HS-27A (cell line): ENCODE results near the gene FOXO1.

Source experiments
- DNase-seq: peaks from one replicate; pipeline ENCODE4 v3.0.0-alpha.2; 2012; ENCODE audit warnings: low read depth, missing footprints

The FOXO1 gene

GRCh38 chr13:40540328-40541044 is 126.0 kb downstream of the FOXO1 start:
- DNase-seq = peak; percentile 77

- no peak for DNase-seq
Measured at GRCh38 chr13:40539576-40540327, 126.7 kb downstream of the FOXO1 start.

GRCh38 chr13:40537146-40537895 is 129.1 kb downstream of the FOXO1 start:
- DNase-seq = no peak

- no peak for DNase-seq
Measured at GRCh38 chr13:40536443-40537113, 129.9 kb downstream of the FOXO1 start.

GRCh38 chr13:40535345-40535836 is 131.1 kb downstream of the FOXO1 start:
- DNase-seq = no peak

GRCh38 chr13:40534456-40534855 is 132.0 kb downstream of the FOXO1 start:
- no peak for DNase-seq

- DNase-seq = no peak
Measured at GRCh38 chr13:40533072-40533471, 133.4 kb downstream of the FOXO1 start.

GRCh38 chr13:40530961-40531360 is 135.5 kb downstream of the FOXO1 start:
- no peak for DNase-seq

- no peak for DNase-seq
Measured at GRCh38 chr13:40528881-40529280, 137.6 kb downstream of the FOXO1 start.

GRCh38 chr13:40527914-40528313 is 138.5 kb downstream of the FOXO1 start:
- DNase-seq = no peak

- no peak for DNase-seq
Measured at GRCh38 chr13:40522282-40522681, 144.2 kb downstream of the FOXO1 start.

- DNase-seq = no peak
Measured at GRCh38 chr13:40520916-40521315, 145.5 kb downstream of the FOXO1 start.

- DNase-seq = no peak
Measured at GRCh38 chr13:40519637-40520036, 146.8 kb downstream of the FOXO1 start.

GRCh38 chr13:40518481-40518882 is 148.0 kb downstream of the FOXO1 start:
- DNase-seq = no peak

GRCh38 chr13:40517486-40518480 is 148.7 kb downstream of the FOXO1 start:
- no peak for DNase-seq

GRCh38 chr13:40515702-40516101 is 150.7 kb downstream of the FOXO1 start:
- DNase-seq = no peak

- DNase-seq = no peak
Measured at GRCh38 chr13:40514802-40515201, 151.6 kb downstream of the FOXO1 start.

- DNase-seq = no peak
Measured at GRCh38 chr13:40509876-40510275, 156.6 kb downstream of the FOXO1 start.

- DNase-seq = no peak
Measured at GRCh38 chr13:40508767-40509342, 157.6 kb downstream of the FOXO1 start.

- no peak for DNase-seq
Measured at GRCh38 chr13:40508127-40508526, 158.3 kb downstream of the FOXO1 start.
